ENCODE measurements around the gene PSMA3.

The PSMA3 gene

GRCh38 chr14:58299401-58300330 is 55.0 kb downstream of the PSMA3 start:
- Histone ChIP-seq H3K27me3 (ENCODE audit: insufficient read depth, insufficient read length) (no peaks in the 10 kb centered on the region), H3K36me3 (ENCODE audit: insufficient read depth, insufficient read length, low read length) (peaks cover 20% of the 10 kb centered on the region), H3K4me1 (ENCODE audit: insufficient read depth, insufficient read length) (no peaks in the 10 kb centered on the region), H3K9me3 (ENCODE audit: insufficient read depth, low read length) (no peaks in the 10 kb centered on the region), H3K4me3 (ENCODE audit: insufficient read length, low read depth) (peak overlapping the region; percentile 76), H3K9ac (ENCODE audit: insufficient read length, low read depth) (peak overlapping the region; percentile 89)
- TF ChIP-seq YY1 (IDR thresholded peaks at IDR 0.05; ENCODE audit: insufficient read depth, insufficient read length) (no peak), SUZ12 (IDR thresholded peaks at IDR 0.05; ENCODE audit: extremely low read depth, insufficient read depth, insufficient read length) (no peak), ZNF274 (IDR thresholded peaks at IDR 0.05; ENCODE audit: low read depth, low read length) (no peak)
- no peak for DNase-seq (ENCODE audit: low read depth, low spot score)

DNA sequence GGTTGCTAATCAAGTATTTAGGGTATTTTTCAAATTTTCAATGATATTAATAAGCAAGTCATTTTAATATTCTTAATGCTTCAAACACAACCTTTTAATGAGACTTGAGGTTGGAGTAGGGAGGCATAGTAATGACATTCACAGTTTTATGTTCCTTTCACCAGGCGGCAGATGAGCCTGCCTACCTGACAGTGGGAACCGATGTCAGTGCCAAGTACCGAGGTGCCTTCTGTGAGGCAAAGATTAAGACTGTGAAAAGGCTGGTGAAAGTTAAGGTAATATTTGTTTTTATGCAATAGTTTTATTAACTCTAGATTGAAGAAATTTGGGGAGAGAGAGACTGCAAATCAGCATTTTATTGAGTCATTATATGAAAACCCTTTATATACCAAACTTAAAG is 56.8 kb downstream of the PSMA3 start:
- H3K9me3 ChIP-seq (ENCODE audit: insufficient read depth, low read length): no peaks in the 10 kb centered on the region
- TF ChIP-seq YY1 (IDR thresholded peaks at IDR 0.05; ENCODE audit: insufficient read depth, insufficient read length): no peak
- TF ChIP-seq ZNF274 (IDR thresholded peaks at IDR 0.05; ENCODE audit: low read depth, low read length): no peak
- H3K27me3 ChIP-seq (ENCODE audit: insufficient read depth, insufficient read length): no peaks in the 10 kb centered on the region
- H3K4me3 ChIP-seq (ENCODE audit: insufficient read length, low read depth): no peak overlapping the region
- peaks cover 18% of the 10 kb centered on the region for H3K36me3 ChIP-seq (ENCODE audit: insufficient read depth, insufficient read length, low read length)
- no peak for DNase-seq (ENCODE audit: low read depth, low spot score)
- H3K9ac ChIP-seq (ENCODE audit: insufficient read length, low read depth): no peak overlapping the region
- no peaks in the 10 kb centered on the region for H3K4me1 ChIP-seq (ENCODE audit: insufficient read depth, insufficient read length)

- no peak for TF ChIP-seq YY1 (IDR thresholded peaks at IDR 0.05; ENCODE audit: insufficient read depth, insufficient read length)
- TF ChIP-seq ZNF274 (IDR thresholded peaks at IDR 0.05; ENCODE audit: low read depth, low read length): no peak
- no peak for TF ChIP-seq SUZ12 (IDR thresholded peaks at IDR 0.05; ENCODE audit: extremely low read depth, insufficient read depth, insufficient read length)
- no peak for DNase-seq (ENCODE audit: low read depth, low spot score)
- H3K36me3 ChIP-seq (ENCODE audit: insufficient read depth, insufficient read length, low read length): peaks cover 23% of the 10 kb centered on the region
- no peaks in the 10 kb centered on the region for H3K4me1 ChIP-seq (ENCODE audit: insufficient read depth, insufficient read length)
- H3K4me3 ChIP-seq (ENCODE audit: insufficient read length, low read depth): no peak overlapping the region
- no peaks in the 10 kb centered on the region for H3K27me3 ChIP-seq (ENCODE audit: insufficient read depth, insufficient read length)
- no peak overlapping the region for H3K9ac ChIP-seq (ENCODE audit: insufficient read length, low read depth)
- H3K9me3 ChIP-seq (ENCODE audit: insufficient read depth, low read length): no peaks in the 10 kb centered on the region
Measured at GRCh38 chr14:58305730-58306129, 61.1 kb downstream of the PSMA3 start.

GRCh38 chr14:58307597-58308316 is 63.1 kb downstream of the PSMA3 start:
- Histone ChIP-seq H3K27me3 (ENCODE audit: insufficient read depth, insufficient read length) (no peaks in the 10 kb centered on the region), H3K36me3 (ENCODE audit: insufficient read depth, insufficient read length, low read length) (peaks cover 15% of the 10 kb centered on the region), H3K4me1 (ENCODE audit: insufficient read depth, insufficient read length) (no peaks in the 10 kb centered on the region), H3K9ac (ENCODE audit: insufficient read length, low read depth) (no peak overlapping the region), H3K4me3 (ENCODE audit: insufficient read length, low read depth) (no peak overlapping the region), H3K9me3 (ENCODE audit: insufficient read depth, low read length) (no peaks in the 10 kb centered on the region)
- TF ChIP-seq SUZ12 (IDR thresholded peaks at IDR 0.05; ENCODE audit: extremely low read depth, insufficient read depth, insufficient read length): no peak
- no peak for DNase-seq (ENCODE audit: low read depth, low spot score)

- no peaks in the 10 kb centered on the region for H3K27me3 ChIP-seq (ENCODE audit: insufficient read depth, insufficient read length)
- H3K9me3 ChIP-seq (ENCODE audit: insufficient read depth, low read length): no peaks in the 10 kb centered on the region
- no peak overlapping the region for H3K9ac ChIP-seq (ENCODE audit: insufficient read length, low read depth)
- no peak for DNase-seq (ENCODE audit: low read depth, low spot score)
- TF ChIP-seq ZNF274 (IDR thresholded peaks at IDR 0.05; ENCODE audit: low read depth, low read length) (no peak), YY1 (IDR thresholded peaks at IDR 0.05; ENCODE audit: insufficient read depth, insufficient read length) (no peak), SUZ12 (IDR thresholded peaks at IDR 0.05; ENCODE audit: extremely low read depth, insufficient read depth, insufficient read length) (no peak)
- no peaks in the 10 kb centered on the region for H3K4me1 ChIP-seq (ENCODE audit: insufficient read depth, insufficient read length)
- peaks cover 15% of the 10 kb centered on the region for H3K36me3 ChIP-seq (ENCODE audit: insufficient read depth, insufficient read length, low read length)
- no peak overlapping the region for H3K4me3 ChIP-seq (ENCODE audit: insufficient read length, low read depth)
Measured at GRCh38 chr14:58309086-58309485, 64.4 kb downstream of the PSMA3 start.

DNA sequence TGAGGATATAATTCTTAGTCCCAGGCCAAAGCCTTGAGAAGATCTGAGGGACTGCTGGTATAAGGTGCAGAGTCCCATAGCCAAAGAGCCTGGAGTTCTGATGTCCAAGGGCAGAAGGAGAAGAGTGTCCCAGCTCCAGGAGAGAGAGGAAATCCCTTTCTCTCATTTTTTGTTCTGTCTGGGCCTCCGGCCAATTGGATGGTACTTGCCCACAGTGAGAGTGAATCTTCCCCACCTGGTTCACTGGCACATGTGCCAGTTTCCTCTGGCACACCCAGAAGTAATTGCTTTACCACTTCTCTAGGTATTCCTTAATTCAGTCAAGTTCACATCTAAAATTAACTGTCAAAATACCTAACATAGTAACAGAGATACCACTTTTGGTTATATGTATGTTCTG is 69.1 kb downstream of the PSMA3 start:
- peaks cover 5% of the 10 kb centered on the region for H3K36me3 ChIP-seq (ENCODE audit: insufficient read depth, insufficient read length, low read length)

DNA sequence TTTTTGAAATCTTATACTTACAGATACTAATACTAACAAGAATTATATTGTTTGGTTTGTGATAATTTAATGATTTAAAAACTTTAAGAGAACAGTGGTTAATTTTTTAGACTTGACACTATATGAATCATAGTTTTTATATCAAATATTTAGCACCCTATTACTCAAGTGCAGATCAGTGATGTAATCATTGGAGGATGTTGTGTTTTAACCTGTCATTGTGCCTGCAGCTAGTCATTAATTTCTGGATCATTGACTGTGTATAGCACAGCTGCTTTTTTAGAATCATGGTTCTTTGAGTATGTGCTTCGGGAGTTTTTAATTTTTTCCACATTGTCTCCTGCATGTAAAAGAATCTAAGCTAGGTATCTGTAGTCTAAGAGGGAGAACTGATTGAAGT is 71.0 kb downstream of the PSMA3 start:
- no peaks in the 10 kb centered on the region for H3K4me1 ChIP-seq (ENCODE audit: insufficient read depth, insufficient read length)
- no peak overlapping the region for H3K9ac ChIP-seq (ENCODE audit: insufficient read length, low read depth)
- H3K27me3 ChIP-seq (ENCODE audit: insufficient read depth, insufficient read length): no peaks in the 10 kb centered on the region
- H3K4me3 ChIP-seq (ENCODE audit: insufficient read length, low read depth): no peak overlapping the region
- no peaks in the 10 kb centered on the region for H3K9me3 ChIP-seq (ENCODE audit: insufficient read depth, low read length)
- H3K36me3 ChIP-seq (ENCODE audit: insufficient read depth, insufficient read length, low read length): peaks cover 8% of the 10 kb centered on the region
- no peak for TF ChIP-seq YY1 (IDR thresholded peaks at IDR 0.05; ENCODE audit: insufficient read depth, insufficient read length)
- TF ChIP-seq ZNF274 (IDR thresholded peaks at IDR 0.05; ENCODE audit: low read depth, low read length): no peak
- no peak for TF ChIP-seq SUZ12 (IDR thresholded peaks at IDR 0.05; ENCODE audit: extremely low read depth, insufficient read depth, insufficient read length)
- DNase-seq (ENCODE audit: low read depth, low spot score): no peak

More for the DNA sequence above, 69.1 kb downstream of the PSMA3 start:
- Histone ChIP-seq H3K4me1 (ENCODE audit: insufficient read depth, insufficient read length) (no peaks in the 10 kb centered on the region), H3K9ac (ENCODE audit: insufficient read length, low read depth) (no peak overlapping the region), H3K27me3 (ENCODE audit: insufficient read depth, insufficient read length) (no peaks in the 10 kb centered on the region), H3K9me3 (ENCODE audit: insufficient read depth, low read length) (no peaks in the 10 kb centered on the region), H3K4me3 (ENCODE audit: insufficient read length, low read depth) (no peak overlapping the region)
- no peak for TF ChIP-seq YY1 (IDR thresholded peaks at IDR 0.05; ENCODE audit: insufficient read depth, insufficient read length)
- TF ChIP-seq SUZ12 (IDR thresholded peaks at IDR 0.05; ENCODE audit: extremely low read depth, insufficient read depth, insufficient read length): no peak
- TF ChIP-seq ZNF274 (IDR thresholded peaks at IDR 0.05; ENCODE audit: low read depth, low read length): no peak
- DNase-seq (ENCODE audit: low read depth, low spot score): no peak

Data from NT2/D1 (cell line).